Suppressor macrophage treated with lipopolysaccharide for 4 hours (primary cell): ENCODE measurements around the gene CT45A9.
"Not testable (repeated sequence)": the region's sequence is repeated elsewhere in the genome, so short reads cannot be mapped to it uniquely, and the experiment has no call there.

Experiments used
- DNase-seq: peaks from one replicate; pipeline ENCODE4 v3.0.0-alpha.2; 2020

Gene CT45A9

GRCh38 chrX:135871712-135872111 lies at the start of gene CT45A9:
Gene CT45A9, minus strand, starts transcription at chrX:135871812. Its CDS starts 3,751 bp downstream, at chrX:135868061.
- DNase-seq, result not testable (repeated sequence)

GRCh38 chrX:135920516-135920915 lies 48.9 kb upstream of the CT45A9 start:
- not testable (repeated sequence) for DNase-seq

- DNase-seq, result no peak
These were observed 42.8 kb upstream of the CT45A9 start for GRCh38 chrX:135914404-135914803.

- no peak for DNase-seq
These were observed 38.6 kb upstream of the CT45A9 start for GRCh38 chrX:135910251-135910650.

- no peak for DNase-seq
These were observed 21.7 kb upstream of the CT45A9 start, which contains the start of the genes CT45A10 and SAGE1 for GRCh38 chrX:135893294-135893817. Gene CT45A10, minus strand, starts transcription at chrX:135893444. Its CDS starts 8,100 bp downstream, at chrX:135885344. Gene SAGE1, plus strand, starts transcription at chrX:135893716. Its CDS starts 2,527 bp downstream, at chrX:135896243.

- DNase-seq, result no peak
These were observed 21.2 kb upstream of the CT45A9 start for GRCh38 chrX:135892781-135893180.

- no peak for DNase-seq
These were observed 18.5 kb upstream of the CT45A9 start for GRCh38 chrX:135890087-135890585.

- peak; percentile 2 for DNase-seq
These were observed 17.4 kb upstream of the CT45A9 start for GRCh38 chrX:135888976-135889375.

- DNase-seq, result not testable (repeated sequence)
These were observed 16.6 kb upstream of the CT45A9 start for GRCh38 chrX:135888230-135888629.

GRCh38 chrX:135882741-135883140 lies 11.1 kb upstream of the CT45A9 start:
- DNase-seq, result not testable (repeated sequence)

GRCh38 chrX:135854438-135854837 lies 17.2 kb downstream of the CT45A9 start, which contains the start of gene CT45A8:
Gene CT45A8, minus strand, starts transcription at chrX:135854538. Its CDS starts 3,755 bp downstream, at chrX:135850783.
- not testable (repeated sequence) for DNase-seq

- not testable (repeated sequence) for DNase-seq
These were observed 34.4 kb downstream of the CT45A9 start, which contains the start of gene CT45A7 for GRCh38 chrX:135837180-135837579. Gene CT45A7, minus strand, starts transcription at chrX:135837280. Its CDS starts 3,747 bp downstream, at chrX:135833533.

- not testable (repeated sequence) for DNase-seq
These were observed 51.7 kb downstream of the CT45A9 start, which contains the start of gene CT45A2 for GRCh38 chrX:135819912-135820311. Gene CT45A2, minus strand, starts transcription at chrX:135820012. Its CDS starts 3,747 bp downstream, at chrX:135816265.
